GM12878 (cell line): ENCODE results near the gene PPP2R5D. TPM values are rescaled to one million over a fixed set of nuclear protein-coding genes. Genes with fewer than 3 reads are reported as not detected.

ENCODE experiments used
- ATAC-seq: fragments of 200-7000 bp; cut with Tn5 transposase; 3 replicates; pipeline ENCODE4 v1.9.1; 2020; ENCODE audit warnings: mild to moderate bottlenecking, moderate library complexity
- BruUV-seq: library from RNA; stranded (reverse); fragments of 400-500 nt; replicated peaks from 2 replicates; lab custom pipeline; 2021; lab: Mats Ljungman, UMichigan
- CTCF ChIA-PET: fragments of 300-600 bp; sonication (Branson Sonifier 250); formaldehyde crosslinking; extraction: SDS; loops from one replicate; lab custom pipeline; 2021; ENCODE audit warnings: inconsistent platforms; lab: Yijun Ruan, JAX
- POLR2A ChIA-PET: fragments of 350-600 bp; formaldehyde crosslinking; extraction: SDS; loops from one replicate; lab custom pipeline; 2021; ENCODE audit warnings: inconsistent platforms; lab: Charles Lee
- RAD21 ChIA-PET: fragments of 300-600 bp; sonication (Branson Sonifier 250); formaldehyde crosslinking; loops from one replicate; lab custom pipeline; 2023; ENCODE audit warnings: antibody characterized with exemption; ENCODE audit not compliant: unreplicated experiment; lab: Charles Lee
- SMC1A ChIA-PET: fragments of 300-600 bp; sonication (Branson Sonifier 250); formaldehyde crosslinking; loops from one replicate; lab custom pipeline; 2023; ENCODE audit not compliant: unreplicated experiment, uncharacterized antibody; lab: Charles Lee
- DNase-seq: peaks from one replicate; pipeline ENCODE4 v3.0.0-alpha.2; 2011; ENCODE audit warnings: low read depth, low spot score
- FAIRE-seq: peaks from 3 replicates; lab custom pipeline; 2011; peaks lifted over from hg19 to GRCh38; lab: Jason Lieb, UNC
- H2AFZ ChIP-seq: 2 replicates; pipeline ENCODE4 v1.6.0; 2011; ENCODE audit warnings: low read depth, low read length, control low read depth; ENCODE audit not compliant: control insufficient read depth
- H3K27ac ChIP-seq: 2 replicates; pipeline ENCODE4 v1.5.1; 2011; ENCODE audit warnings: control low read depth; ENCODE audit not compliant: control insufficient read depth, insufficient read depth
- H3K27me3 ChIP-seq, 2 experiments: replicated peaks in 1 of 2; 2 replicates each; pipeline versions ENCODE4 v1.6.0 to v1.6.1; 2011; ENCODE audit warnings: low read length in 1 of 2; ENCODE audit not compliant: control insufficient read depth in 2 of 2, insufficient read depth in 2 of 2
- H3K36me3 ChIP-seq, 2 experiments: 2 replicates each; pipeline ENCODE4 v1.5.1; 2011; ENCODE audit warnings: low read length in 1 of 2; ENCODE audit not compliant: control insufficient read depth in 2 of 2, insufficient read depth in 2 of 2
- H3K4me1 ChIP-seq: 2 replicates; pipeline ENCODE4 v1.6.1; 2011; ENCODE audit warnings: mild to moderate bottlenecking, low read length, moderate library complexity, mixed read lengths; ENCODE audit not compliant: control insufficient read depth, insufficient read depth
- H3K4me2 ChIP-seq: 2 replicates; pipeline ENCODE4 v1.6.0; 2011; ENCODE audit warnings: control low read depth; ENCODE audit not compliant: control insufficient read depth, insufficient read depth
- H3K4me3 ChIP-seq: fragments of 200-600 bp; sonication (generic); 2 replicates; pipeline ENCODE4 v1.5.1; 2016
- H3K79me2 ChIP-seq: 2 replicates; pipeline ENCODE4 v1.6.0; 2011; ENCODE audit warnings: low read length; ENCODE audit not compliant: control insufficient read depth, insufficient read depth
- H3K9ac ChIP-seq: 2 replicates; pipeline ENCODE4 v1.8.0; 2011; ENCODE audit warnings: low read length, control low read depth, mixed read lengths; ENCODE audit not compliant: control insufficient read depth, insufficient read depth
- H3K9me3 ChIP-seq: replicated peaks from 3 replicates; pipeline ENCODE4 v1.5.1; 2011; ENCODE audit warnings: mild to moderate bottlenecking, low read length; ENCODE audit not compliant: control insufficient read depth, insufficient read depth
- H4K20me1 ChIP-seq: 2 replicates; pipeline ENCODE4 v1.6.0; 2011; ENCODE audit not compliant: control insufficient read depth, insufficient read depth
- CBX5 ChIP-seq: sonication (generic); IDR thresholded peaks from 2 replicates; pipeline ENCODE4 v1.6.1; 2016; ENCODE audit warnings: low read depth, moderate library complexity, mild to moderate bottlenecking, inconsistent platforms
- EED ChIP-seq: sonication (generic); IDR thresholded peaks from 2 replicates; pipeline ENCODE4 v1.6.1; 2016; ENCODE audit warnings: antibody characterized with exemption, low read depth
- ETV6 ChIP-seq, 2 experiments: fragments of 450-650 bp in 1 of 2; IDR thresholded peaks in 1 of 2; conservative IDR thresholded peaks in 1 of 2; 2 replicates each; pipeline ENCODE4 v1.6.1; 2014; ENCODE audit warnings: antibody characterized with exemption in 1 of 2, borderline replicate concordance in 1 of 2, low read depth in 1 of 2, mild to moderate bottlenecking in 1 of 2, moderate library complexity in 1 of 2
- GATAD2B ChIP-seq: fragments of 450-650 bp; conservative IDR thresholded peaks from 2 replicates; pipeline ENCODE4 v1.6.1; 2017; ENCODE audit warnings: low read depth, mild to moderate bottlenecking, moderate library complexity
- MTA3 ChIP-seq: IDR thresholded peaks from 2 replicates; pipeline ENCODE4 v1.6.1; 2012; ENCODE audit warnings: low read length, inconsistent platforms, borderline replicate concordance
- NFYB ChIP-seq: IDR thresholded peaks from 2 replicates; pipeline ENCODE4 v1.6.1; 2011; ENCODE audit warnings: low read depth, mild to moderate bottlenecking, low read length, improper control_type of control experiment, moderate library complexity; ENCODE audit not compliant: insufficient read depth
- PAX8 ChIP-seq: fragments of 450-650 bp; IDR thresholded peaks from 2 replicates; pipeline ENCODE4 v1.6.1; 2017; ENCODE audit warnings: mild to moderate bottlenecking, moderate library complexity
- RB1 ChIP-seq: fragments of 450-650 bp; formaldehyde crosslinking; IDR thresholded peaks from 2 replicates; pipeline ENCODE4 v1.6.1; 2017; ENCODE audit warnings: mild to moderate bottlenecking, borderline replicate concordance
- SIN3A ChIP-seq: IDR thresholded peaks from 2 replicates; pipeline ENCODE4 v1.6.1; 2012; ENCODE audit warnings: low read depth, low read length, improper control_type of control experiment
- SMAD5 ChIP-seq: IDR thresholded peaks from 2 replicates; pipeline ENCODE4 v1.6.1; 2016; ENCODE audit warnings: antibody characterized with exemption, low read depth
- SP1 ChIP-seq: IDR thresholded peaks from one replicate; pipeline ENCODE4 v1.6.1; 2011; ENCODE audit warnings: low read depth, low read length
- STAT3 ChIP-seq: IDR thresholded peaks from 2 replicates; pipeline ENCODE4 v1.6.1; 2011; ENCODE audit warnings: low read depth, low read length, improper control_type of control experiment
- TAF1 ChIP-seq: IDR thresholded peaks from 2 replicates; pipeline ENCODE4 v1.6.1; 2011; ENCODE audit warnings: mild to moderate bottlenecking, low read depth, low read length, borderline replicate concordance
- YBX1 ChIP-seq: fragments of 450-650 bp; IDR thresholded peaks from 2 replicates; pipeline ENCODE4 v1.6.1; 2016; ENCODE audit warnings: antibody characterized with exemption
- WGBS: methylation state at CpG from one replicate; pipeline ENCODE4 v1.1.6; 2016; ENCODE audit warnings: low lambda C conversion rate; ENCODE audit not compliant: insufficient replicate concordance, insufficient coverage; ENCODE audit errors: missing lambda C conversion rate; 5-methylcytosine and 5-hydroxymethylcytosine counted together
- in situ Hi-C: fragments of 300-500 bp; cut with MboI; formaldehyde crosslinking; loops from 9 replicates; pipeline ENCODE4 v1.14.3; 2018; ENCODE audit warnings: mixed read lengths
- intact Hi-C: fragments of 100-400 bp; cut with micrococcal nuclease; formaldehyde crosslinking; loops from one replicate; pipeline ENCODE4 v1.14.2; 2022; ENCODE audit not compliant: unreplicated experiment
- polyA plus RNA-seq, 11 experiments: library from polyadenylated mRNA; depleted of rRNA in 4 of 11; unstranded in 6 of 11; stranded (reverse) in 5 of 11; fragments of >200 nt; fragmentation: Nextera tagmentation in 4 of 11; fragmentation: Illumina TruSeq in 1 of 11; extraction: Ambion mirVana in 4 of 11; extraction: Trizol in 1 of 11; gene quantifications; 1 replicate in 1 of 11; 2 replicates in 10 of 11; pipeline versions ENCODE4 v1.2.1 to v1.2.3, GENCODE V29; 2011 to 2016; ENCODE audit warnings: inconsistent platforms in 2 of 11, missing spikeins in 2 of 11, low read depth in 1 of 11
- total RNA-seq, 4 experiments: library from RNA; depleted of rRNA in 3 of 4; stranded (reverse); fragments of >200 nt in 3 of 4; fragmentation: Illumina TruSeq in 1 of 4; extraction: Trizol in 1 of 4; gene quantifications; 2 replicates each; pipeline versions ENCODE4 v1.2.1 to v1.2.3, GENCODE V29; 2013 to 2021
- TF ChIP-seq, protein P1 (sequence below): IDR thresholded peaks from 2 replicates; pipeline ENCODE4 v1.6.1; 2011; ENCODE audit warnings: borderline replicate concordance, low read depth, mild to moderate bottlenecking, moderate library complexity, mixed read lengths, low read length; ENCODE audit not compliant: insufficient read depth; ENCODE audit errors: extremely low read length
- TF ChIP-seq, protein P2 (sequence below): IDR thresholded peaks from 2 replicates; pipeline ENCODE4 v1.6.1; 2011; ENCODE audit warnings: borderline replicate concordance, low read depth, mild to moderate bottlenecking, moderate library complexity, low read length; ENCODE audit not compliant: insufficient read depth, poor library complexity, severe bottlenecking

PPP2R5D gene
- total and polyA plus RNA-seq, 10 of the 15 experiments (the other 5 are each of a cell fraction or from before 2014, with no cell fraction given) = 1.5 to 59.0 (median 32.0) TPM

DNA sequence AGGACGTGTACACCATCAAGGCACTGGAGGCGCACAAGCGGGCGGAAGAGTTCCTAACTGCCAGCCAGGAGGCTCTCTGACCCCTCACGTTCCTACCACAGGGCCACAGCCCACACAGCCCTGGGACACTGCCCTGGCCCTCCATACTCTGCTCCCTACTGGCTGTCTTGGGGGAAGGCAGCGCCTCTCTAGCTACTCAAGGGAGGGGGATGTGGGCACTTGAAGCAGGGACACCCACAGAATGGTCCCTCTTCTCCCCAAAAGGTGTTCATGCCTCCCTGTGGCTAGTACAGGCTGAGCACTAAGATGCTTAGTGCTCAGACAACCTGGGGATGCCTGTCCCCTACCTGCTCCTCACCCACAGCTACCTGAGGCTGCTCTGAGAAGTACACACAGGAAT lies 26.8 kb downstream of the PPP2R5D start:
- no peak for DNase-seq
- SMC1A ChIA-PET = interaction anchor here (1.1 kb wide), 1 partner anchor 25 kb away, joined by 4 read pairs; no protein-coding TSS in a partner anchor
- in situ Hi-C loops (no loop called here), intact Hi-C loops (no loop called here)
- no peak overlapping the region for H3K27ac ChIP-seq
- H3K36me3 ChIP-seq = peaks cover 26 to 29% of the 10 kb centered on the region in 2 experiments
- 94% methylated on average over 6 of the region's 6 CpGs for WGBS
- H3K4me2 ChIP-seq = no peak overlapping the region
- H3K27me3 ChIP-seq = no peaks in the 10 kb centered on the region
- H4K20me1 ChIP-seq = no peaks in the 10 kb centered on the region
- POLR2A ChIA-PET = interaction anchor here (1.0 kb wide), 1 partner anchor 28 kb away, joined by 3 read pairs; no protein-coding TSS in a partner anchor
- TF ChIP-seq, protein P1, sequence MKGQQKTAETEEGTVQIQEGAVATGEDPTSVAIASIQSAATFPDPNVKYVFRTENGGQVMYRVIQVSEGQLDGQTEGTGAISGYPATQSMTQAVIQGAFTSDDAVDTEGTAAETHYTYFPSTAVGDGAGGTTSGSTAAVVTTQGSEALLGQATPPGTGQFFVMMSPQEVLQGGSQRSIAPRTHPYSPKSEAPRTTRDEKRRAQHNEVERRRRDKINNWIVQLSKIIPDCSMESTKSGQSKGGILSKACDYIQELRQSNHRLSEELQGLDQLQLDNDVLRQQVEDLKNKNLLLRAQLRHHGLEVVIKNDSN = no peak
- no peak for TF ChIP-seq SMAD5
- TF ChIP-seq SIN3A = no peak
- TF ChIP-seq CBX5 = no peak
- no peak for TF ChIP-seq RB1
- peaks cover 7% of the 10 kb centered on the region for H3K4me1 ChIP-seq
- H3K4me3 ChIP-seq = no peak overlapping the region
- CTCF ChIA-PET = interaction anchor here (0.5 to 4.1 kb wide), 5 partner anchors 48 to 153 kb away, joined by 3 to 26 read pairs (median 4); partner anchors contain the start of genes CNPY3, KLC4 and MRPL2
- peaks cover 23% of the 10 kb centered on the region for H3K79me2 ChIP-seq
- no peak overlapping the region for H2AFZ ChIP-seq
- FAIRE-seq = no peak
- H3K9ac ChIP-seq = no peak overlapping the region
- no peaks in the 10 kb centered on the region for H3K9me3 ChIP-seq
- no peak for ATAC-seq
- RAD21 ChIA-PET = interaction anchor here (1.3 to 1.4 kb wide), 2 partner anchors 48 to 132 kb away, joined by 3 to 5 read pairs; partner anchors contain the start of genes KLC4 and MRPL2
- BruUV-seq = no TSS peak

DNA sequence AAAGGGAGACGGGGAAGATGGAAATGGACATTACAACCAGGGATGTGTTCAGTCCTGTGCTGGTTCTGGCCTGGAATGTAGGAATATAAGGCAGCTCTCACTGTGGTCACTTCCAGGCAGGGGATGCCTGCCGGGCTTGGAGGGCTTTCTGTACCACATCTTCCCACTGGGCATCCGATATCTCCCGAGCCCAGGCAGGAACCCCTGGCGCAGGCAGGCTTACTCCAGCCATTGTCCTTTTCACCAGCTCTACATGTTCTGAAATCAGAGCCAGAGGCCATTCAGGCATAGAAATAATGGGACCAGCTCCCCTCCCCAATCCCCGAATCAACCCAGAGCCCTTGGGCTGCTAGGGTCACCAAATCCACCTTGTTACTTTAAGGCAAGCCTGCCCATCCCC lies 28.0 kb downstream of the PPP2R5D start:
- no peak for DNase-seq
- intact Hi-C loops = no loop called here
- Histone ChIP-seq H3K9me3 (no peaks in the 10 kb centered on the region), H3K9ac (peak overlapping the region; percentile 73), H3K79me2 (peaks cover 23% of the 10 kb centered on the region), H3K36me3 (peaks cover 22% of the 10 kb centered on the region in 2 experiments), H3K27me3 (no peaks in the 10 kb centered on the region), H3K4me3 (peak overlapping the region; percentile 85), H3K4me2 (peak overlapping the region; percentile 98), H4K20me1 (no peaks in the 10 kb centered on the region), H3K27ac (no peak overlapping the region; the same call in 1 of the 2 replicates), H3K4me1 (peaks cover 7% of the 10 kb centered on the region), H2AFZ (no peak overlapping the region)
- ChIA-PET SMC1A (interaction anchor here (0.7 to 2.8 kb wide), 6 partner anchors 9 to 83 kb away, joined by 3 to 13 read pairs (median 6); partner anchors contain the start of genes CNPY3, KLC4, MRPL2 and PPP2R5D), RAD21 (no interaction called here), CTCF (interaction anchor here (1.4 to 2.5 kb wide), 4 partner anchors 12 to 135 kb away, joined by 3 to 10 read pairs (median 4); no protein-coding TSS in a partner anchor), POLR2A (interaction anchor here (1.2 to 3.3 kb wide), 3 partner anchors 10 to 42 kb away, joined by 6 to 22 read pairs (median 8); partner anchors contain the start of genes CUL7 and PPP2R5D)
- 65% methylated on average over 6 of the region's 6 CpGs for WGBS
- FAIRE-seq = no peak
- in situ Hi-C loops = no loop called here
- no peak for ATAC-seq
- BruUV-seq = no TSS peak
- TF ChIP-seq PAX8 (no peak), ETV6 (conservative IDR thresholded peaks at IDR 0.05 in 1 of 2, IDR thresholded peaks at IDR 0.05 in 1 of 2; ENCODE audit: borderline replicate concordance in 1 of 2, low read depth in 1 of 2) (no peak), NFYB (no peak), YBX1 (no peak), MTA3 (no peak), TAF1 (no peak), STAT3 (no peak), EED (no peak), SP1 (no peak), GATAD2B (no peak)
- TF ChIP-seq, protein P2, sequence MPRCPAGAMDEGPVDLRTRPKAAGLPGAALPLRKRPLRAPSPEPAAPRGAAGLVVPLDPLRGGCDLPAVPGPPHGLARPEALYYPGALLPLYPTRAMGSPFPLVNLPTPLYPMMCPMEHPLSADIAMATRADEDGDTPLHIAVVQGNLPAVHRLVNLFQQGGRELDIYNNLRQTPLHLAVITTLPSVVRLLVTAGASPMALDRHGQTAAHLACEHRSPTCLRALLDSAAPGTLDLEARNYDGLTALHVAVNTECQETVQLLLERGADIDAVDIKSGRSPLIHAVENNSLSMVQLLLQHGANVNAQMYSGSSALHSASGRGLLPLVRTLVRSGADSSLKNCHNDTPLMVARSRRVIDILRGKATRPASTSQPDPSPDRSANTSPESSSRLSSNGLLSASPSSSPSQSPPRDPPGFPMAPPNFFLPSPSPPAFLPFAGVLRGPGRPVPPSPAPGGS = no peak
